ENCODE data around the gene TLE6. TPM values are rescaled to one million over a fixed set of nuclear protein-coding genes. Genes with fewer than 3 reads are reported as not detected.

Gene TLE6
- total and polyA plus RNA-seq, 2 of the 8 experiments (the other 6 are each of a cell fraction or from before 2014, with no cell fraction given): 2.5 to 2.9 TPM

- no peak for TF ChIP-seq RNF2 (IDR thresholded peaks at IDR 0.05; ENCODE audit: borderline replicate concordance, low read depth, low read length, missing control alignments, poor library complexity, severe bottlenecking)
- TF ChIP-seq TEAD4 (IDR thresholded peaks at IDR 0.05; ENCODE audit: low read depth, low read length): no peak
- TF ChIP-seq MAX (IDR thresholded peaks at IDR 0.05): no peak
- TF ChIP-seq SUZ12 (IDR thresholded peaks at IDR 0.05; ENCODE audit: low read length): no peak
- TF ChIP-seq HDAC2 (IDR thresholded peaks at IDR 0.05; ENCODE audit: borderline replicate concordance in 1 of 2, low read depth in 2 of 2, low read length in 2 of 2): no peak
- TF ChIP-seq PHF8 (conservative IDR thresholded peaks at IDR 0.05; ENCODE audit: low read depth, low read length): no peak
Observed at GRCh38 chr19:3024509-3024869, 47.1 kb downstream of the TLE6 start (continued).
